ENCODE measurements around the gene PRKD2.
A peak's percentile ranks its signal among the peaks of the same experiment; 100 is the strongest.
"Not testable (repeated sequence)": the region's sequence is repeated elsewhere in the genome, so short reads cannot be mapped to it uniquely, and the experiment has no call there.

Gene PRKD2

GRCh38 chr19:46724468-46724867, 7.6 kb upstream of the PRKD2 start:
- no peak for DNase-seq (ENCODE audit: low read depth)

GRCh38 chr19:46723471-46723870, 6.6 kb upstream of the PRKD2 start:
- no peak for DNase-seq (ENCODE audit: low read depth)

DNA sequence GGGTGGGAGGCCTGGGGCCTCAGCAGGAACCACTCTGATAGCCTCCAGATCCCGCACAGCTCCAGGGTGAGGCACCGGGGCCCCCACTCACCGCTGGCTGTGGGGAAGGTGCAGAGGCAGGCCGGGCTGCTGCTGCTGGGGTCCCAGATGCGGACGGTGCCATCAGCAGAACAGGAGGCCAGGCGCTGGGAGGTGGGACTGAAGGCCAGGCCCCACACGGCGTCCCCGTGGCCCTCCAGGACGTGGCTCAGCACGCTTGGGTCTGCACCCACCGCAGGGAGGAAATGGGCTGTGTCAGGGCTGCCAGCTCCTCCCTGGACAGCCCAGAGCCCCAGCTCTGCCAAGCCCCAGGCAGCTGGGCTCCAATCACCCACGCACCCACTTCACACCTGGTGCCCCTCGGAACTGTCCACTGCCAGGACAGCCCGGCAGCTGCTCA, 6.1 kb upstream of the PRKD2 start:
- DNase-seq (ENCODE audit: low read depth): no peak

DNA sequence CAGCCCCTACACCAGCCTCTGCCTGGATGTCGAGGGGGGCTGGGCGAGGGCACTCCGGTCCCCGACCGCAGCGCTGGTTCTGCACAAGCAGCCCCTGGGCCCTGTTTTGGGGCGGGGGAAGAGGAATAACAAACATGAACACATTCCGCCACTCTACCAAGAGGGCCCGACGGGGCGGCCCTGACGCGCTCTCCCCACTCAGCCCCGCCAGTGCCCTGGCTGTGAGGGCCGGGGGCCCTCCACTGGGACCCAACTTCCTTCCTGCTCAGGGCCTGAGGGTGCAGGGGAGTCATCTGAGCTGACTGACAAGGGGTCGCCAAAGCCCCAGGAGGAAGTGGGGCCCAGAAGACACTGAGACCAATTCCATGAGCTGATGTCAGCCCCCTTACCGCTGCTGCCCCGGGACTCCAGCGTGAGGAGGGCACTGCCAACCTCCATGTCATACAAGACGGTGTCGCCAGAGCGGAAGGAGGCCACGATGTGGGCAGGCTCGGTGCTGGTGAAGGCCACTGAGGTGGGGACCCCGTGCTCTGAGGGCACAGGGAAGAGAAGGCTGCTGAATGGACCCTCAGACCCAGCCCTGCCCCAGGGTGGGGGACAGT, 5.6 kb upstream of the PRKD2 start:
- DNase-seq (ENCODE audit: low read depth): no peak

GRCh38 chr19:46722004-46722380, 5.1 kb upstream of the PRKD2 start:
- no peak for DNase-seq (ENCODE audit: low read depth)

- no peak for DNase-seq (ENCODE audit: low read depth)
These were observed 4.5 kb upstream of the PRKD2 start for GRCh38 chr19:46721269-46722003.

- DNase-seq (ENCODE audit: low read depth): no peak
These were observed 3.8 kb upstream of the PRKD2 start for GRCh38 chr19:46720503-46721239.

DNA sequence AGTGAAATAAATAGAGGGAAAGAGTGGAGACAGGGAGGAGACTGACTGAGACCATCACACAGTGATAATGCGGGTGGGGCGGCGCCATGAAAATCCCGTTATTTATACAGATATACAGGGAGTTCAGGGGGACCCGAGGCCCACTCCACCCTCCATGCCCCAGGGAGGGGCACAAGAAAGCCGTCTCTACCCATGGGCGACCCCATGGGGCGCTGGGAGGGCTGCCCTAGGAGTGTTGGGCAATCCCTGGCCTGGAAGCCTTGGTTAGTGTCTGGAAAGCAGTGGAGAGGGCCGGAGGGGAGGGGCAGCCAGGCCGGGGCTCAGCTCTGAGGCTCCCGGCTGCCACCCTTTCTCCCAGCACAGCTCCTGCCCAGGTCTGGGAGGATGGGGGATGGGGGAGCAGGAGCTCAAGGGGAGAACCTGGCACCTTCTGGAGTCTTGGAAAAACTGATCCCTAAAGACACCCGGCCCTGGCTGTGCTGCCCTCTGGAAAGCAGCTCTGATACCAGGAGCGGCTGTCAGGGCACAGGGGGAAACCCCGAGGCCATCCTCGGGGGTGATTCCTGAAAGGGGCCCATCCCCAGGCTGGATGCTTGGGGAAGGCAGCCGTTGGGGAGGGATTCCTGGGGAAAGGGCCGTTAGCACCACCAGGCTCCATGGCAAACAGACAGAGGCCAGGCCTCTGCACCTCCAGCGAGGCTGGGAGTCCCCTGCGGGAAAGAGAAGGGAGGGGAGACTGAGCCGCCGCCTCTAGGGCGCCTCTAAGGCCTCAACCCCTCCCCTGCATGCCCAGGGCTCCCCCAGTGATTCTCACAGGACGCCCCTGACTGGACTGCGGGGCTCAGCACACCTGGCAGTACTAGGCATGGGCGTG, 3.0 kb upstream of the PRKD2 start:
- no peak for DNase-seq (ENCODE audit: low read depth)

DNA sequence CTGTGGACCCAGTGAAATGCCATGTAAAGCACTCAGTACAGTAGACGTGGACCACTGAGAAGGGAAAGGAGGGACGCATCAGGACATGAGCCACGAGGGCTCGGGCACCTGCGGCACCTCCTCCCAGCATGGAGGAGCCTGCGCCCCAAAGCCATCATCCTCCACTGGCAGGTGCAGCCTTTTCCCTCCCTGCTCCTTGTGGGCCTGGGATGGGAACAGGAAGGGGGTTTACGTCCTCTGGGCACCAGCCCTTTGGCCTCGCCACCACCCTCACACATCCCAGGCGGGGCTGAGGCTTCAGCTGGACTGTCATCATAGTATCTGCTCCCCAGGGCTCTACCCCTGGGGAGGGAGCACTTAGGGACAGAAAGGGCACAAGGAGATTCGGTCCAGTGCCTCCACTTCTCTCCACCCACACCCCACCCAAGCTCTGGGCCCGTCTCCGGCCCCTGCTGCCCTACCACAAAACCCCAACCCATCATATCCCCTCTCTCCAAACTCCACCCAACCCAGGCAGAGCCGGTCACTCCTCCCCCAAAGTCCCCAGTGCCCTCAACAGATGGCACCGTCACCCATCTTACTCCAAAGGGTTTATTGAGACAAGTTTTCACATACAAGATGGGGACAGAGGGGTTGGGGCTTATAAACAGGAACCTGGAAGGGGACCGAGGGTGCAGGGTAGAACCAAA, 2.2 kb upstream of the PRKD2 start:
- no peak for DNase-seq (ENCODE audit: low read depth)

GRCh38 chr19:46718157-46718933, 1.4 kb upstream of the PRKD2 start:
- peak; percentile 88 for DNase-seq (ENCODE audit: low read depth)

DNA sequence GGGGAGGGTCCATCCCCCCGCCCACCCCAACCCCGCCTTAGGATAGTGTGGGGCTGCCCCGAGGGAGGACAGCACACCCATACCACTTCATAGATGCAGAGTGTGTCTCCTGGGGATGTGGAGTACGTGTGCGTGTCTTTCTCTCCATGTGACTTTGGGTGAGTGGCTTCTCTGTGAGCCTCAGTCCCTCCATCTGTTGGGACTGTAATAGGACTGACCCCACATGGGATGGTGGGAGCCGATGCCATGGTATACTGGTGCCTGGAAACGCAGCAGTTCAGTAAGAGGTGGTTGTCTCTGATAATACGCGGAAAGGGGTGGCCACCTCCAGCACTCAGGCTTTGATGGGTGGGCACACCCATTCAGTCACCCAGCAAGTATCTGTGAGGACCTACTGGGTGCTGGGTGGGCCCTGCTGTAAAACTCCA, 816 bp upstream of the PRKD2 start:
- DNase-seq (ENCODE audit: low read depth): no peak

DNA sequence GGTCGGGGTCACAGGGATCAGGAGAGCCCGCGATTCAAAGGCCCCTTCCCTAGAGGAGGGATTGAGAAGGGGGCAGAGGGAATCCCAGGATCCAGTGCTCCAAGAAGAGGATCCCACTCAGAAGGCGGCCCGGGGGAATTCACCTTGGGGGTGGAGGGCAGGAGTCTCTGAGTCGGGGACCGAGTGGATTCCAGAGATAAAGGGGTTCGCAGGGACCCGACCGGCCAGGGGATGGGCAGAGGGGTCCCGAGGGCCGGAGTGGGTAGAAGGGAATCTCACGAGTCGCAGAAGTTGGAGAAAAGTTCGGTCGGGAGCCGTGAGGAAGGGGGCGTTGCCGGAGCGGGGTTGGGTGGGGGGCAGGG, 261 bp downstream of the PRKD2 start:
- no peak for DNase-seq (ENCODE audit: low read depth)

- no peak for DNase-seq (ENCODE audit: low read depth)
These were observed 791 bp downstream of the PRKD2 start for GRCh38 chr19:46715975-46716671.

DNA sequence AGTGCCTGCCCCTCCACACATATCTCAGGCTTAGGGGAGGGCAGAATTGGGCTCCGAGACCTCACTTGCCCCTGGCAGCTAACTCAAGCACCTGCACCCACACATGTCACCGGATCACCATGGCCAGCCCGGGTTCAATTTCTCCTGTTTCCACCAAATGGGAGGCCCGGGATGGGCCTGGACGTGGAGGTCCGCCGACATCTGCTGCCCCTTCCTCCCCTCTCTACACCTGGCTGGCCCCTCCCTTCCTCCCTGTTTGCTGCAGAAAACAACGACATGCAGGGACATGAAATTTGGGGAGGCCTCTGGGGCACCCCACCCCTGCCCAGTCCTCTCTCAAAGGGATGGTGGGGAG, 1.3 kb downstream of the PRKD2 start:
- no peak for DNase-seq (ENCODE audit: low read depth)

DNA sequence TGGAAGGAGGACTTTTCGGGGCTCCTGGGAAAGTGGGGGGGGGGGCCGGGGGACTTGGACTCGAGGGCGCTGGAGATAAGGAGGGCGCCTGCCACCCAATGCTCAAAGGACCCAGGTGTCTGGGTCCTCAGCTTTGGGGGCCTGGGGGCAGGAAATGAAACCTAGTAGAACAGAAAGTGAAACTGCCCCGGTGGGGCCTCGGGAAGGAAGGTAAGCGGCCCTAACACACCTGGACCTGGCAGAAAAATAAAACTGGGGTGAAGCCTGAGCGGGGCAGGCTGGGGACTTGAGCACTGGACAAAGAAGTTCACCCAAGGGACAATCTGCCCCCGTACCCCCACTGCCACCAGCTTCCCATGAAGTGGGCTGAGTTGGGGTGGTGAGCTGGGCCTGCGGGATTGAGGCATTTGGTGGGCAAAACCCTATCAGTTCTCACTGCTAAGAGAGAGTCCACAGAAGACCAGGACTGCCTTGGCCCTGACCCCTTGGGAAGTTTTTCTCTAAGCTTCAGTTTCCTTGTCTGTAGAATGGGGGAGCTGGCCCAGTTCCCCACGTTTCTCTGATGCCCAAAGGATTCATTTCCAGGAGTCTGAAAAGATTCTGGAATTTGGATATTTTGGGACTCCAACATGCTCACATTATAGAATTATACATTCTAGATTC, 2.3 kb downstream of the PRKD2 start:
- no peak for DNase-seq (ENCODE audit: low read depth)

DNA sequence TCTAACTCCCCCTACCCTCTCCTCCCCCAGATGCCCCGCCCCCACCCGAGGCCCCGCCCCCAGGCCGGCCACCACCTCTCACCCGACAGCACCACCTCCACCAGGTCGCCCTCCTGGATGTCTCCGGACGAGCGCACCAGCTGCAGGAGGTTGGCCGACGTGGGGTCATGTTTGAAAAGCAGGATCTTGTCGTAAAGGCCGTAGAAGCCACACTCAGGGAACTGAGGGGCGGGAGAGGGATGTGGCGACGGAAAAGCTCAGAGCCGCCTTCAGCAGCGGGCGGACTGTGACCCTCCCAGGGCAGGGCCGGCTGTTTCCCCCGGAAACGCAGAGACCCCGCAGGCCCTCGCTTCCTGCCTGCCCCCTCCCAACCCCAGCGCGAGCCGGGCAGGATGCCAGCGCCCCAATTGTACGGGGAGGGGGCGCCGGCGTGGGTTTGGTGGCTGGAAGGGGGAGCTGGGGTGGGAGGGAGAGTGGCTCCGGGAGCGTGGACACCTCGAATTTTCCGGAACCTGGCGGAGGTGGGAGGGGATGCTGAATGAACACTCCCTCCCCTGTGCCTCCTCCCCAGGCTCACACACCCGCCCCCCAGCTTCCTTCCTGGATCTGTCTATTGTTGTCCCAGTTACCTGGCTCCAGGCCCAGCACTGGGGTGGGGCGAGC, 3.0 kb downstream of the PRKD2 start:
- peak; percentile 94 for DNase-seq (ENCODE audit: low read depth)

DNA sequence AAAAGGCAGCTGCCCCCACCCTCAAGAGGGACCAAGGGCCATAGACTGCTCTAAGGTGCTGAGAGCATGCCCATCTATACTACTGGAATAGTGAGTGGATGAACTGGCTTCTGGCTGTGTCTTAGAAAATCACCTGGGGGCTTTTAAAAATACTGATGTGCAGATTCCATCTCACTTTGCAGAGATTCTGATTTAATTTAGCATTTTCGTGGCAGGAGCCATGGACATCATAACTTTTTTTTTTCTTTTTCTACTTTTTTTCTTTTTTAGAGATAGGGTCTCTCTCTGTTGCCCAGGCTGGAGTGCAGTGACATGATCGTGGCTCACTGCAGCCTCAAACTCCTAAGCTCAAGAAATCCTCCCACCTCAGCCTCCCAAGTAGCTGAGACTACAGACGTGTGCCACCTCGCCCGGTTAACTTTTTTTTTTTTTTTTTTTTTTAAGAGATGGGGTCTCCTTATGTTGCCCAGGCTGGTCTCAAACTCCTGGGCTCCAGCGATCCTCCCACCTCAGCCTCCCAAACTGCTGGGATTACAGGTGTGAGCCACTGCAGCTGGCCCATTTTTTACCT, 4.1 kb downstream of the PRKD2 start:
- not testable (repeated sequence) for DNase-seq (ENCODE audit: low read depth)

GRCh38 chr19:46710687-46711086, 6.2 kb downstream of the PRKD2 start:
- no peak for DNase-seq (ENCODE audit: low read depth)
